Activated effector memory CD4-positive, alpha-beta T cell treated with anti-CD3 and anti-CD28 coated beads, Interleukin-2, amount 50 U/mL, for 16 hours (primary cell): ENCODE measurements around the gene RCC2.
A peak's percentile ranks its signal among the peaks of the same experiment; 100 is the strongest.
"Not testable (repeated sequence)": the region's sequence is repeated elsewhere in the genome, so short reads cannot be mapped to it uniquely, and the experiment has no call there.

Experiments used
- DNase-seq: peaks from one replicate; pipeline ENCODE4 v3.0.0-alpha.2; 2020

Gene RCC2

DNA sequence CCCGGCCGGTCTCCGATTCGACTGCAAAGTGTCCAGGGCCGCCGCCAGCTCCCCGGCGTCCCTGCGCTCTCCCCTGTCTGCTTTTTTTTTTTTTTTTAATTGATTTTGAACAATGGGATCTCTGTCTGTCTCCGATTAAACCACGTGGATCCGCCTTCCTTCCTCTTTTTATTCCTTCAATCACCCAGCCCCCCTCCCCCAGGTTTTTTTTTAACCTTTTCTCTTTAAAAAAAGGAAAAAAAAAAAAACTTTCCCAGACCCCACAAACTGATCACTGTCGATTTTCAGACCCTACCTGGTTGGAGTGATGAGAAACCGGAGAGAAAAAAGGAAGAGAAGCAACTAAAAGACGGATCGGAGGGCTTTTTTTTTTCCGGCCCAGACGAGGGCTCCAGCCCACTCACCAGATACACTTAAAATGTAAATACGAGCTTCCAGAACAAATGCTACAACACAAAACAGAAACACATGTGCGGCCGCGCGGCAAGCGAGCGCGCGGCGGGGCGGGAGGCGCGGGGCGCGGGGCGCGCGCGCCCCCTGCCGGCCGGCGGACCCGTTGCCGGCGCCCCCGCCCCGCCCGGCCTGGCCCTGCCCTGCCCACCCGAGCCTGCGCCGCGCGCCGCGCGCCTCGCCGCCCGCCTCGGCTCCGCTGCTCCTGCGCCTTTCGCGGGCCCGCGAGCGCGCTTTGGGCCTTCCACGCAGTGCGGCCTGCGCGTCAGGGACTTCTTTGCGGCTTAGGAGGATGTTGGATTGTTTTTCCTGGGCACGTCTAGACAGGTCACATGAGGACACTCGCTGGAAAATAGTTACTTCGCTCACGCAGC, at the start of gene RCC2:
Gene RCC2, minus strand, starts transcription at position 428 of the 824 bp plus-strand sequence. CDS start 1,163 bp downstream, outside the sequence.
- peak; percentile 91 for DNase-seq

DNA sequence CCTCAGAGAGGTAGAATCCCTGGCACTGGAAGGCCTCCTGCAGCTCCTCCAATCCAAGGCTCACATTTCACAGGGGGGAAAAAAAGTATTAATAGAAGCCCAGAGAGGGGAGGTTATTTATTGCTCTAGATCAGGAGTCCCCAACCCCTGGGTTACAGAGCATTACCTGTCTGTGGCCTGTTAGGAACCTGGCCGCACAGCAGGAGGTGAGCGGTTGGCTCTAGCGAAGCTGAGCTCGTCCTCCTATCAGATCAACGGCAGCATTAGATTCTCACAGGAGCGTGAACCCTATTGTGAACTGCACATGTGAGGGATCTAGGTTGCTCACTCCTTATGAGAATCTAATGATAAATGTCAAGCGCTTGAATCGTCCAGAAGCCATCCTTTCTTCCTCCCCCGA, 46.8 kb upstream of the RCC2 start:
- no peak for DNase-seq

DNA sequence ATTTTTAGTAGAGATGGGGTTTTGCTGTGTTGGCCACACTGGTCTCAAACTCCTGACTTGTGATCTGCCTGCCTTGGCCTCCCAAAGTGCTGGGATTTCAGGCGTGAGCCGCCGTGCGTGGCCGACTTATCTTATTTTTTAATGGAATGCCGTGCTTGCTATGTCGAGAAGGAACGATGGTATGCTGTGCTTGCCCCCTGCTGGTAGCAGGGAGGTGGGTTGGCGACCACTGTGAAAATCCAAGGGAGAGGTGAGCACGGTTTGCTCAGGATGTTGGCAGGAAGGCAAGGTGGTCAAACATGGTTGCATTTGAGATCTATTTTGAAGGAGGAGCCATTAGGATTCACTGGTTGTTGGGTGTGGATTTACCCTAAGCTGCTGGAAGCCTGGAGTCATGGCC, 45.8 kb upstream of the RCC2 start:
- no peak for DNase-seq

DNA sequence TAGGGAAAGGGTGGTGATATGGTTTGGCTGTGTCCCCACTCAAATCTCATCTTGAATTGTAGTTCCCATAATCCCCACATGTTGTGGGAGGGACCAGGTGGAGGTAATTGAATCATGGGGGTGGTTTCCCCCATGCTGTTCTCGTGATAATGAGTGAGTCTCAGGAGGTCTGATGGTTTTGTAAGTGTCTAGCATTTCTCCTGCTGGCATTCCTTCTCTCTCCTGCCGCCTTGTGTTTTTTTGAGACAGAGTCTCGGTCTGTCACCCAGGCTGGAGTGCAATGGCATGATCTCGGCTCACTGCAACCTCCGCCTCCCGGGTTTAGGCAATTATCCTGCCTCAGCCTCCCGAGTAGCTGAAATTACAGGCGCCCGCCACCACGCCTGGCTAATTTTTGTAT, 42.5 kb upstream of the RCC2 start:
- not testable (repeated sequence) for DNase-seq

DNA sequence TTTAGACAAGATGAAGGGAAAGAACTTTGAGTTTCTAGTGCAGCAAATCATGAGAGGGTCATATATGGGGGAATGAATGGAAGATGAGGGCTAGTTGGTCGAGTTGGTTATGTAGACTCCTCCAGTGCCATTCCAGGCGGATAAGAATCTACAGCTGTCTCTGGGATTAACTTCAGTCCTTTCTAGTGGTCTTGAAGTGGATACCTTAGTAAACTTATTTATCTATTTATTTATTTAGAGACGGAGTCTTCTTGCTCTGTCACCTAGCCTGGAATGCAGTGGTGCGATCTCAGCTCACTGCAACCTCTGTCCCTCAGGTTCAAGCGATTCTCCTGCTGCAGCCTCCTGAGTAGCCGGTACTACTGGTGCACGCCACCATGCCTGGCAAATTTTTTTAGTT, 41.4 kb upstream of the RCC2 start:
- DNase-seq: no peak

DNA sequence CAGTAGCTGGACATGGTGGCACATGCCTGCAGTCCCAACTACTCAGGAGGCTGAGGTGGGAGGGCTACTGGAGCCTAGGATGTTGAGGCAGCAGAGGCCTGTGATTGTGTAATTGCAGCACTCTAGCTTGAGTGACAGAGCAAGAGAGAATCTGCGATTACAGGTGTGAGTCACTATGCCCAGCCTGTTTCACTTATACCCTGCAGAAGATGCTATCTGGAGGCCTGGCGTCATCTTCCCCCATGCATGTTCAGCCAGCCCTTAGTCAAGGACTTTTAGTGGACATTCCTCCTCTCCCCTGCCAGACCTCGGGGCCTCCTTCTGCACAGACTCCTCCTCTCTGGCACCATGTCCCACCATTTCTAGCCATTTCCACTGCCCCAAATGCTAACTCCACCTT, 36.3 kb upstream of the RCC2 start:
- DNase-seq: no peak

DNA sequence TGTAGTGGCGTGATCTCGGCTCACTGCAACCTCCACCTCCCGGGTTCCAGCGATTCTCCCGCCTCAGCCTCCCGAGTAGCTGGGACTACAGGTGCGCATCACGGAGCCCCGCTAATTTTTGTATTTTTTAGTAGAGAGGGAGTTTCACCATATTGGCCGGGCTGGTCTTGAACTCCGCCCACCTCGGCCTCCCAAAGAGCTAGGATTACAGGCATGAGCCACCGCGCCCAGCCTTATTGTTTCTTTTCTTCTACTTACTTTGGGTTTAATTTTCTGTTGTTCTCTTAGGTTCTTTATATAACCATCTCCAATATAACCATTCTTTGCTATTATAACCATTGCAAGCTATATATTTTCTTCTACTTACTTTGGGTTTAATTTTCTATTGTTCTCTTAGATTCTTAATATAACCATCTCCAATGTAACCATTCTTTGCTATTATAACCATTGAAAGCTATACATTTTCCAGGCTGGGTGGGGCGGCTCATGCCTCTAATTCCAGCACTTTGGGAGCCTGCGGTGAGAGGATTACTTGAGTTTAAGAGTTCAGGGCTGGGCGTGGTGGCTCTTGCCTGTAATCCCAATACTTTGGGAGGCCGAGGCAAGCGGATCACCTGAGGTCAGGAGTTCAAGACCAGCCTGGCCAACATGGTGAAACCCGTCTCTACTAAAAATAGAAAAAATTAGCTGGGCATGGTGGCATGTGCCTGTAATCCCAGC, 35.5 kb upstream of the RCC2 start:
- DNase-seq: not testable (repeated sequence)

DNA sequence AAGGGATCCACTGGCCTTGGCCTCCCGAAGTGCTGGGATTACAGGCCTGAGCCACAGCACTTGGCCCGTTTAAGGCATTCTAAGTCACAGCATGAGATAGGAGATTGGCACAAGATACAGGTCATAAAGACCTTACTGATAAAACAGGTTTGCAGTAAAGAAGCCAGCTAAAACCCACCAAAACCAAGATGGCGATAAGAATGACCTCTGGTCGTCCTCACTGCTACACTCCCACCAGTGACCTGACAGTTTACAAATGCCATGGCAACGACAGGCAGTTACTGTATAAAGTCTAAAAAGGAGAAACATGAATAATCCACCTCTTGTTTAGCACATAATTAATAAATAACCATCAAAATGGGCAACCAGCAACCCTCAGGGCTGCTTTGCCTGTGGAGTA, 33.3 kb upstream of the RCC2 start:
- DNase-seq: no peak

DNA sequence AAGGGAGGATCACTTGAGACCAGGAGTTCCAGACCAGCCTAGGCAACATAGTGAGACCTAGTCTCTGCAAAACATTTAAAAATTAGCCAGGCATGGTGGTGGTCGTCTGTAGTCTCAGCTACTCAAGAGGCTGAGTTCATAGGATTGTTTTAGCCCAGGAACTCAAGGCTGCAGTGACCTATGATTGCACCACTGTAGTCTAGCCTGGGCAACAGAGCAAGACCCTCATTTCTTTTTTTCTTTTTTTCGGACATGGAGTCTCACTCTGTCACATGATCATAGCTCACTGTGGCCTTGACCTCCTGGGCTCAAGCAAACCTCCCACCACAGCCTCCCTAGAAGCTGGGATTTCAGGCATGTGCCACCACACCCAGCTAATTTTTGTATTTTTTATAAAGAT, 31.9 kb upstream of the RCC2 start:
- DNase-seq: no peak

DNA sequence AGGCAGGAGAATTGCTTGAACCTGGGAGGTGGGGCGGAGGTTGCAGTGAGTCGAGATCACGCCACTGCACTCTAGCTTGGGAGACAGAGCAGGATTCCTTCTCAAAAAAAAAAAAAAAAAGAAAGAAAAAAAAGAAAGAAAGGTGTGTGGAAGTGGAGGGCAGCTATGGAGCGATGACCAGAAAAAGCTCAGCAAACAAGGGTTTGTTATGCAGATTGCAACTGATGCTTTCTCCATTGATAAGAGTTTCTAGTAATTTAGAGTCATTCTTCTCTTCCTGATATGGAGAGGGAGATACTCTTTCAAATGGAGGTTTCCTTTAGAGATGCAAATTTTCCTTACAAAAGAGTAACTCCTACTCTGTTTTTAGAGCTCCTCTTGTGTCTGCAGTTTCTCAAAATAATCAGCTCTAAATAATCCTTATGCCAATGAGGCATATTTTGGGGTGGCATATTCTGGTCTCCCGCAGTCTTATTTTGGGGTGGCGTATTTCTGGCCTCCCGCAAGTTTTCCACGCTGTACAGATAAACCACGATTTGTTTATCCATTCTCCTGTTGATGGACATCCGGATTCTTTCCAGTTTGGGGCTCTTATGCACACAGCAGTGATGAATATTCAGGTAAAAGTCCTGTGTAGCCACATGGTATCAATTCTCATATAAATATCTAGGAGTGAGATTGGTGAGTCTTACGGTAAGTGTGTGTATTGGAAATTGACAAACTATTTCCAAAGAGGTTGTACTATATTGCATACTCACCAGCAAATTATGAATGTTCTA, 30.7 kb upstream of the RCC2 start:
- no peak for DNase-seq

DNA sequence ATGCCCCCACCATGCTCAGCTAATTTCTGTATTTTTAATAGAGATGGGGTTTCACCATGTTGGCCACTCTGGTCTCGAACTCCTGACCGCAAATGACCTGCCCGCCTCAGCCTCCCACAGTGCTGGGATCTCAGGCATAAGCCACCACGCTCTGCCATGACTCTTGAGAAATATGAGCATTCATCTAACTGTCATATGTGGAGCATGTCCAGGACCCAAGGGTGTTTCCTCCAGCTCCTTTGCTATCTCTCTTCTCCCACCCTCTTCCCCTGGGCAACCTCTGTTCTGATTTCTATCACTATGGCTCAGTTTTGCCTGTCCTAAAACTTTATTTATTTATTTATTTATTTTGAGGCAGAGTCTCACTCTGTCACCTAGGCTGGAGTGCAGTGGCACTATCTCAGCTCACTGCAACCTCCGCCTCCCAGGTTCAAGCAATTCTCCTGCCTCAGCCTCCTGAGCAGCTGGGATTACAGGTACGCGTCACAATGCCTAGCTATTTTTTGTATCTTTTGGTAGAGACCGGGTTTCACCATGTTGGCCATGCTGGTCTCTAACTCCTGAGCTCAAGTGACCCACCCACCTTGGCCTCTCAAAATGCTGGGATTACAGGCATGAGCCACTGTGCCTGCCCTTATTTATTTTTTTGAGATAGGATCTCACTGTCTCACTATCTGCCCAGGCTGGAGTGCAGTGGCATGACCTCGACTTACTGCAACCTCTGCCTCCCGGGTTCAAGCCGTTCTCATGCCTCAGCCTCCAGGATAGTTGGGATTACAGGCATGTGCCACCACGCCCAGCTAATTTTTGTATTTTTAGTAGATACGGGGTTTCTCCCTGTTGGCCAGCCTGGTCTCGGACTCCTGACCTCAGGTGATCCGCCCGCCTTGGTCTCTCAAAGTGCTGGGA, 29.1 kb upstream of the RCC2 start:
- not testable (repeated sequence) for DNase-seq

DNA sequence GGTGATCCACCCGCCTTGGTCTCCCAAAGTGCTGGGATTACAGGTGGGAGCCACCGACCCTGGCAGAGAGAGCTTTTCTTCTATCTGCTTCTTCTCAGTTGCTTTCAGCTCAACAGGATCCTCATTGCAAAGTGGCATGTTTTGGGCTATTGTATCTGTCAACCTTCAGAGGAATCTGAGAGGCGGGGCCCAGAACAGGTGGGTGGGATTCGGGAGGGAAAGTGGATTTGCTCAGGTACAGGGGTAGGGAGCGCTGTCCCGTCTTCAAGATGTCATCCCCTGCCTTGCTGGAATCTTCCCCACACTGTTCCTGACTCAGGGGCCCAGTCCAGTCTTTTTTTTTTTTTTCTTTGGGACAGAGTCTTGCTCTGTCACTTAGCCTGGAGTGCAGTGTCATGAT, 26.9 kb upstream of the RCC2 start:
- DNase-seq: no peak

DNA sequence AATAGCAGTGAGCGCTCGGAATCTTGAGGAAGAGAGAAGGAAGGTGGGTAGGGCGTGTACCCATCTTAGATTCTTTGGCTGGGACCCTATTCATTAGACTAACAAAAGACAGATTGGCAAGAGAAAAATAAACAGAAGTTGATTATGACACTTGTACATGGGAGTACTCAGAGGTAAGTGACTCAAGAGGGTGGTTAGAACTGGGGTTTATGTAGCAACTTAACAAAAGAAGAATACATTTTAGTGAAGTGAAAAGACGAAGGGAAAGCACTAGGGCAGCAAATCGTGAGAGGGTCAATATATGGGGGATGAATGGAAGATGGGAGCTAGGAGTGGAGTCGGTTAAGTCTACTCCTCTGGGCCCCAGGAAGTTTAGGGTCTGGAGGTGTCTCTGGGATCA, 25.8 kb upstream of the RCC2 start:
- DNase-seq: no peak

DNA sequence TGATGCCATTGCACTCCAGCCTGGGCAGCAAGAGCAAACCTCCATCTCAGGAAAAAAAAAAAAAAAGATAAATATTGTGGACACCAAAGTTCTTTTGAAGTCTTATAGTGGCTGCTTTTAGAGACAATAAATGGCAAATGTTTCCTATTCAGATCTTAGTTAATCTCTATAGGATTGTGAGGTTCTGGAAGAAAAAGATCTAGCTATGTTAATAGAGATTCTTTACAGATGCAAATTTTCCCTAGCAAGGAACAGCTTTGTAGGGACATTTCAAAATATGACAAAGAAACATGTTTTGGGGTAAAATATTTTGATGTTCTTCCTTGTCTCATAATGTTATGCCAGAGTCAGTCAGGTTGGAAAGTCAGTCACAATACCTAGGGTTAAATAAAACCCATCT, 24.5 kb upstream of the RCC2 start:
- DNase-seq: no peak

DNA sequence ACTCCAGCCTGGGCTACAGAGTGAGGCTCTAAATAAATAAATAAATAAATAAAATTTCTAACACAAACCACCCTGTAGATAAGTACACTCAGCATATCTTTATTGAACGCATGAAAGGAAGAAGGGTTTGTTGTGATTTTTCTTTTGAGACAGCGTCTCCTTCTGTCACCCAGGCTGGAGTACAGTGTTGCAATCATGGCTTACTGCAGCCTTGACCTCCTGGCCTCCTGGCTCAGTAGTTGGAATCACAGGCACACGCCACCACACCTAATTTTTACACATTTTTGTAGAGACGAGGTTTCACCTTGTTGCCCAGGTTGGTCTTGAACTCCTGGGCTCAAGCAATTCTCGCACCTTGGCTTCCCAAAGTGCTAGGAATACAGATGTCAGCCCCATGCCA, 23.2 kb upstream of the RCC2 start:
- no peak for DNase-seq

DNA sequence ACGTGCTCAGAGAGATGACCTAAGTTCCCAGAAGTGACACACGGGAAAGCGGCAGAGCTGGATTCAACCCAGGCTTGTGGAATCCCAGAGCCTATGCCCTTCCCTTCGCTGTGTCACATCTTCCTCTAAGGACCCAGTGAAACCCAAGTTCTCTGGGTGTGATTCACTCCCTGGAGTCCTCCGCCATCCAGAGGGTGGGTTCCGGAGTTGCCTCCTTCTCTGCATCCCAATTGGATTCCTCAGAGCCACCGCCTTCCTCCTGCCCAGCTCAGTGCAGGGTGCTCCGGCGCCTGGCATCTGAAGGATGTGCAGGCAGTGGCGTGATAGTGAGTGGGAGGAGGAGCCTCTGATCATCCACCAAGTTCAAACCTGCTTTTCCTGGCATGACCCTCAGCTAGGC, 20.7 kb upstream of the RCC2 start:
- no peak for DNase-seq

DNA sequence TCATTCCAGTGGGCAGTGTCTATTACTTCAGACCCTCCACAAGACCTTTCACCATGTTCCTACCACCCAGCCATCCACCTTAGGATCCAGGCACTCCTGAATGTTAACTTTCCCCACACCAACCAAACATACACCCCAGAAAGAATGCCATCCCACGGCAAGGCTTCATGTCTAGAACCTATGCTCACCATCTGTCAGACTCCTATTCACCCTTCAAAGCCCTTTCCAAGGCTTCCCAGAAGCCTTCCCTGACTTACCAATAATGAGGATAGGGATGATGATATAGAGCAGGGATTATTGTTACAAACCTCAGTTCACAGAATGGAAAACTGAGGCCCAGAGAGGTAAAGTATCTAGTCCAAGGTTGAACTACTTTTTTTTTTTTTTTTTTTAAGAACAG, 19.3 kb upstream of the RCC2 start:
- DNase-seq: no peak

DNA sequence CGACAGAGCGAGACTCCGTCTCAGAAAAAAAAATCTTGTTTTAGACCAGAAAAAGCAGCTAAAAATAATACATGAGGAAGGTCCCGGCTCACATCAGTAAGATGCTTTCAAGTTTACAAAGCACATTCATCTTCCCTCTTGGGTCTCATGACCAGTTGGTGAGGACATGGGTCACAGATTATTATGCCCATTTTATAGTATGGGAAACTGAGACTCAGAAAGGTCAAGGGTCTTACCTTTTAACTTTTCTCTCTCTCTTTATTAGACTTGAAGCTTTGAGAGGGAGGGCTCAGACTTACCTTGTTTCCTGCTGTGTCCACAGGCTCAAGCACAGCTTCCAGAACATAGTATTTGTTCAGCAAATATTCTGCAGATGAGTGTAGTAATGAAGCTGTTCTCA, 13.2 kb upstream of the RCC2 start:
- no peak for DNase-seq

DNA sequence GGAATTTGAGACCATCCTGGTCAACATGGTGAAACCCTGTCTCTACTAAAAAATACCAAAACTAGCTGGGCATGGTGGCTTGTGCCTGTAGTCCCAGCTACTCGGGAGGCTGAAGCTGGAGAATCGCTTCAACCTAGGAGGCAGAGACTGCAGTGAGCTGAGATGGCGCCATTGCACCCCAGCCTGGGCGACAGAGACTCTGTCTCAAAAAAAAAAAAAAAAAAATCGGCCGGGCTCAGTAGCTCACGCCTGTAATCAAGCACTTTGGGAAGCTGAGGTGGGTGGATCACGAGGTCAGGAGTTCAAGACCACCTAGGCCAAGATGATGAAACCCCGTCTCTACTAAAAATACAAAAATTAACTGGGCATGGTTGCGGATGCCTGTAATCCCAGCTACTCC, 12.7 kb upstream of the RCC2 start:
- not testable (repeated sequence) for DNase-seq

DNA sequence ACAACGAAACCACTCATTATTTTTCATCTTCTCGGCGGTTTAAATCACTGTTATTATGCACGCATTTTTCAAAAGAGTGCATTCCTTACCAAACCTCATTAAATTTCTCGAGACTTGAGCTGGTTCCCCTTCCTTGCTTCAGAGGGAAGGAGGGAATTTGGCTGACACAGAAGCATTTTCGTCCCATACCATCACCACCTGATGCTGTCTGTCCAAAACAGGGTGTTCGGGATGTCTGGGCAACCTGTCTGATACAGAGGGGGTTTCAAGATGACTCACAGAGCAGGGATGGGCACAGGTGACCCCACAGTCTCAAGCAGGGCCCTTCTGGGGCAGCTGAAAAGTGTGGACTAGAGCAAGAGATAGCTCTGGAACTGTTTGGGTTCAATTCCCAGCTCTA, 12.3 kb upstream of the RCC2 start:
- DNase-seq: no peak

DNA sequence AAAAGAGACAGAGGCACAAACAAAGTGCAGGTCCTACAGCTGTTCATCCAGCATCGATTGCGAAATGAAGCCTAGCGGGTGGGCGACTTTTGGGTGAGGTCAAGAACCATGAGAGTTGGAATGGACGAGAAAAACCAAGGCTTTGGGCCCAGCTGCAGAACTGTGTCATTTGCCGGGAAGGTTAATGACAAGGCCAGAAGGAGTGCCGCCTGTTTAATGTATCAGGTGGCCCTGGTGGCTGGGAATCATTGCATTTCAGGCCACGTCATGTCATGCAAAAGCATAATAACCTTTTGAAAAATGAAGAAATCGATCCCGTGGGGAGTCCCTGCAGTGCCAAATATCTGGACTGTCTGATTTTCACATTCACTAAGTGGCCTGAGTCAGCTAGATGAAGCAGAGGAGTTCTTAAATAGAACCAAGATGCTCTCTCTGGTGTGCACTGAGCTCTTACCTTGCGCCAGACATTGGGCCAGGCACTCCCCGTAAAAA, 8.1 kb upstream of the RCC2 start:
- no peak for DNase-seq

DNA sequence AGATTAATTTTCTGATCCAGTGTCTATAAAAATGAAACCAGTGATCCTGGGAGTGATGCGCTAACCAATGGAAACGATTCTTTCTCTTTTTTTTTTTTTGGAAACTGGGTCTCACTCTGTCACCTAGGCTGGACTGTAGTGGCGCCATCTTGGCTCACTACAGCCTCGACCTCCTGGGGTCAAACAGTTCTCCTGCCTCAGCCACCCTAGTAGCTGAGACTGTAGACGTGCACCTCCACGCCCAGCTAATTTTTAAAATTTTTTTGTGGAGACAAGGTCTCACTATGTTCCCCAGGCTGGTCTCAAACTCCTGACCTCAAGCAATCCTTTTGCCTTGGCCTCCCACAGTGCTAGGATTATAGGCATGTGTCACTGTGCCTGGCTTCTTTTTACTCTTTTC, 3.4 kb upstream of the RCC2 start:
- no peak for DNase-seq

DNA sequence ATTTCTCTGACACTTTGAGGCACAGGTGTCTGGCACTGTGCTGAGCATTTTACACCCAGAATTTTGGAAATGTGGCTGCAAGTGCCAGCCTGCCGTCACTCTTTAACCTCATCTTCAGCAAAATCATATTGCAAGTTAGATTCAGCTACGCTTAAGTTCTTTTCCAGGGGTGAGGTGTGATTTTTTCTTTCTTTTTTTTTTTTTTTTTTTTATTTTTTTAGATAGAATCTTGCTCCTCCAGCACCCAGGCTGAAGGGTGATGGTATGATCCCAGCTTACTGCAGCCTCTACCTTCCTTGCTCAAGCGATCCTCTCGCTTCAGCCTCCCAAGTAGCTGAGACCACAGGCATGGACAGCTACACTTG, 2.5 kb upstream of the RCC2 start:
- no peak for DNase-seq
